Caco-2 (cell line): ENCODE results near the gene EXOC7. TPM values are rescaled to one million over a fixed set of nuclear protein-coding genes. Genes with fewer than 3 reads are reported as not detected.
A peak's percentile ranks its signal among the peaks of the same experiment; 100 is the strongest.

ENCODE experiments used
- BruUV-seq: library from RNA; stranded (reverse); fragments of 400-500 nt; replicated peaks from 2 replicates; lab custom pipeline; 2021; lab: Mats Ljungman, UMichigan
- CTCF ChIA-PET: fragments of 300-600 bp; sonication (Branson Sonifier 250); formaldehyde crosslinking; loops from one replicate; lab custom pipeline; 2022; ENCODE audit warnings: antibody characterized with exemption; lab: Charles Lee
- POLR2A ChIA-PET: fragments of 300-600 bp; sonication (Branson Sonifier 250); formaldehyde crosslinking; loops from one replicate; lab custom pipeline; 2022; ENCODE audit warnings: antibody characterized with exemption; lab: Charles Lee
- DNase-seq, 2 experiments: peaks; one replicate each; pipeline versions ENCODE4 v3.0.0 to v3.0.0-alpha.2; 2020 to 2022
- H3K27me3 ChIP-seq: replicated peaks from 2 replicates; pipeline ENCODE4 v1.6.0; 2011; ENCODE audit warnings: low read length; ENCODE audit not compliant: control insufficient read depth, insufficient read depth
- H3K36me3 ChIP-seq: 2 replicates; pipeline ENCODE4 v1.5.1; 2011; ENCODE audit warnings: low read length; ENCODE audit not compliant: control insufficient read depth, insufficient read depth
- H3K4me1 ChIP-seq: fragments of 250-450 bp; sonication (Bioruptor Pico); 2 replicates; pipeline ENCODE4 v1.5.1; 2020; ENCODE audit warnings: mild to moderate bottlenecking
- H3K4me3 ChIP-seq: 2 replicates; pipeline ENCODE4 v1.5.1; 2011; ENCODE audit warnings: low read depth, mild to moderate bottlenecking, control low read depth, low read length
- H3K9me3 ChIP-seq: fragments of 250-450 bp; sonication (Bioruptor Pico); 2 replicates; pipeline ENCODE4 v1.5.1; 2020; ENCODE audit warnings: mild to moderate bottlenecking, moderate library complexity
- H3K27ac Mint-ChIP-seq: one replicate; pipeline ENCODE4 v1.8.0; 2022; ENCODE audit warnings: mixed read lengths; ENCODE audit not compliant: unreplicated experiment
- H3K27me3 Mint-ChIP-seq: one replicate; pipeline ENCODE4 v1.8.0; 2022; ENCODE audit warnings: mixed read lengths; ENCODE audit not compliant: insufficient read depth, unreplicated experiment
- H3K36me3 Mint-ChIP-seq: one replicate; pipeline ENCODE4 v1.8.0; 2022; ENCODE audit warnings: mild to moderate bottlenecking, mixed read lengths; ENCODE audit not compliant: insufficient read depth, unreplicated experiment
- H3K4me1 Mint-ChIP-seq: one replicate; pipeline ENCODE4 v1.8.0; 2022; ENCODE audit warnings: low read depth, mixed read lengths; ENCODE audit not compliant: unreplicated experiment
- H3K4me3 Mint-ChIP-seq: one replicate; pipeline ENCODE4 v1.8.0; 2022; ENCODE audit warnings: mild to moderate bottlenecking, moderate library complexity, mixed read lengths; ENCODE audit not compliant: unreplicated experiment
- H3K9me3 Mint-ChIP-seq: one replicate; pipeline ENCODE4 v1.8.0; 2022; ENCODE audit warnings: mixed read lengths; ENCODE audit not compliant: unreplicated experiment
- intact Hi-C: fragments of 100-400 bp; cut with micrococcal nuclease; formaldehyde crosslinking; loops from one replicate; pipeline ENCODE4 v1.10.0; 2022; ENCODE audit not compliant: unreplicated experiment
- total RNA-seq: library from RNA; stranded (reverse); gene quantifications from 2 replicates; pipeline ENCODE4 v1.2.3, GENCODE V29; 2022
- TF ChIP-seq, protein P1 (sequence below), 2 experiments: fragments of 200-600 bp in 1 of 2; IDR thresholded peaks; 1 replicate in 1 of 2; 2 replicates in 1 of 2; pipeline versions ENCODE4 v1.5.1 to v1.8.0; 2011 to 2022; ENCODE audit warnings: antibody characterized with exemption in 1 of 2, control low read depth in 1 of 2, inconsistent platforms in 1 of 2, low read depth in 1 of 2, low read length in 1 of 2, mild to moderate bottlenecking in 1 of 2, moderate library complexity in 1 of 2; ENCODE audit not compliant: insufficient read depth in 1 of 2, severe bottlenecking in 1 of 2, unreplicated experiment in 1 of 2

The EXOC7 gene
- total RNA-seq, 1 experiment from 2014 or later = 205 TPM

DNA sequence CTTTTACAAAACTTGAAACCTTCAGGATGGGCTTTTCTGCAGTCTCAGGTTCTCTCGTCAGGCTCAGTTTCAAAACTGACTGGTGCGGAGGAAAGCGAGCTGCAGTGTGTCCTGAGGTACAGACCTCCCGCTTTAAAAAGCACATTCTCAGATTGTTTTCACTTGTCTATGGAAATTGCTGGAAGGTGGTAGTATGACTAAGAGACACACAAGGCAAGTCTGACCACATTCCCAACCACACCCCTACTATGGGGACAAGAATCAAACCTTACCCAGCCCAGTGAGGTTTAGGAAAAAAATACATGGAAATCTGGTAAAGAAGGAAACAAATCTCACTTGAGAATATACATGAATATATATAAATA, 49.5 kb downstream of the EXOC7 start:
- no peaks in the 10 kb centered on the region for H3K27me3 ChIP-seq
- BruUV-seq = no TSS peak
- peaks cover 15% of the 10 kb centered on the region for H3K4me1 ChIP-seq
- Mint-ChIP-seq H3K4me1 (peaks cover 9% of the 10 kb centered on the region), H3K27me3 (no peaks in the 10 kb centered on the region), H3K36me3 (peaks cover 95% of the 10 kb centered on the region), H3K27ac (peak overlapping the region; percentile 81), H3K9me3 (no peaks in the 10 kb centered on the region), H3K4me3 (peak overlapping the region; percentile 13)
- no peak overlapping the region for H3K4me3 ChIP-seq
- TF ChIP-seq, protein P1, sequence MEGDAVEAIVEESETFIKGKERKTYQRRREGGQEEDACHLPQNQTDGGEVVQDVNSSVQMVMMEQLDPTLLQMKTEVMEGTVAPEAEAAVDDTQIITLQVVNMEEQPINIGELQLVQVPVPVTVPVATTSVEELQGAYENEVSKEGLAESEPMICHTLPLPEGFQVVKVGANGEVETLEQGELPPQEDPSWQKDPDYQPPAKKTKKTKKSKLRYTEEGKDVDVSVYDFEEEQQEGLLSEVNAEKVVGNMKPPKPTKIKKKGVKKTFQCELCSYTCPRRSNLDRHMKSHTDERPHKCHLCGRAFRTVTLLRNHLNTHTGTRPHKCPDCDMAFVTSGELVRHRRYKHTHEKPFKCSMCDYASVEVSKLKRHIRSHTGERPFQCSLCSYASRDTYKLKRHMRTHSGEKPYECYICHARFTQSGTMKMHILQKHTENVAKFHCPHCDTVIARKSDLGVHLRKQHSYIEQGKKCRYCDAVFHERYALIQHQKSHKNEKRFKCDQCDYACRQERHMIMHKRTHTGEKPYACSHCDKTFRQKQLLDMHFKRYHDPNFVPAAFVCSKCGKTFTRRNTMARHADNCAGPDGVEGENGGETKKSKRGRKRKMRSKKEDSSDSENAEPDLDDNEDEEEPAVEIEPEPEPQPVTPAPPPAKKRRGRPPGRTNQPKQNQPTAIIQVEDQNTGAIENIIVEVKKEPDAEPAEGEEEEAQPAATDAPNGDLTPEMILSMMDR (IDR thresholded peaks at IDR 0.05; ENCODE audit: insufficient read depth in 1 of 2, low read depth in 1 of 2, low read length in 1 of 2, severe bottlenecking in 1 of 2, unreplicated experiment in 1 of 2) = no peak
- intact Hi-C loops = no loop called here
- ChIA-PET CTCF (interaction anchor here (1.6 to 1.8 kb wide), 2 partner anchors 40 to 79 kb away, joined by 4 to 5 read pairs; no protein-coding TSS in a partner anchor), POLR2A (no interaction called here)
- DNase-seq = peak in 1 of 2 experiments; percentile 43
- H3K9me3 ChIP-seq = no peaks in the 10 kb centered on the region
- H3K36me3 ChIP-seq = peaks cover 5% of the 10 kb centered on the region

DNA sequence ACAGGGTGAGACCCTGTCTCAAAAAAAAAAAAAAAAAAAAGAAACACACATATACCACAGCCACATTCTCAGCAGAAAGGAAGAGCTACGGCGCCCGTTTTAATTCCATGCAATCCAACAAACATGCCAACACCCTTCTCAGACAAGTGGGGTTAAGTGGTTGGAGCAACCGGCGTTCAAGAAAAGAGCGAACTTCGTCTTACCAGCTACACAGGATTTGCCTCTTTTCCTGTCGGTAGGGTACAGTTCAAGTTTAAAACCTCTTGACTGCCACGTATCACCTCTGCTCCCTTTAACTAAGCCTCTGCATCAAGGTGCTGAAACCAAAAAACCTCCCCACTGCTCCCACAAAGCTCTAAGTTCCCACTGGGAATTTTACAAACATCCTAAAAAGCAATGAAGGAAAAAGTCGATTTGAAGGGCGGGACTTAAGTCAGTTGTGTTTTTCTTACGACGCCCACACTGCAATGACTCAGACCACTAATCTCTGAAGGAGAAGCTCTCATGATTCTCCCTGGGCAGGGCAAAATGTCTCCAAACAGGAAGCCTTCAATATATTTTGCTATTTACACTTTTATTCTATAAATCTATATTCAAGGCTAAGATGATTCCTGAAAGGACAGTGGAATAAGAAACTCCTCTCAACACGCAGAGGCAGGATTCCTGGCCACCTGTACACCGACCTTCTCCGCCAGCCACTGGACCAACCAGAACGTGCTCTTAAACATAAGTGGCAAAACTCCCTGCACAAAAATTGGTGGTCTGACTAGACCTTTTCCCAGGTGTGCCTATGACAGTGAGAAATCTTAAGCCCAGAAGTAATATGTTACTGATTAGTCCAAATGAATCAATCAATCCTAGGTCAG, 50.1 kb downstream of the EXOC7 start:
- H3K4me1 ChIP-seq = peaks cover 15% of the 10 kb centered on the region
- Mint-ChIP-seq H3K27ac (peak overlapping the region; percentile 81), H3K36me3 (peaks cover 95% of the 10 kb centered on the region), H3K9me3 (no peaks in the 10 kb centered on the region), H3K4me3 (peak overlapping the region; percentile 13), H3K4me1 (peaks cover 9% of the 10 kb centered on the region), H3K27me3 (no peaks in the 10 kb centered on the region)
- peaks cover 5% of the 10 kb centered on the region for H3K36me3 ChIP-seq
- intact Hi-C loops = no loop called here
- no peak for DNase-seq
- TF ChIP-seq, protein P1 (IDR thresholded peaks at IDR 0.05; ENCODE audit: insufficient read depth in 1 of 2, low read depth in 1 of 2, low read length in 1 of 2, severe bottlenecking in 1 of 2, unreplicated experiment in 1 of 2) = no peak
- no peak overlapping the region for H3K4me3 ChIP-seq
- BruUV-seq = no TSS peak
- H3K9me3 ChIP-seq = no peaks in the 10 kb centered on the region
- POLR2A ChIA-PET = interaction anchor here (0.6 kb wide), 1 partner anchor 453 kb away, joined by 3 read pairs; no protein-coding TSS in a partner anchor
- H3K27me3 ChIP-seq = no peaks in the 10 kb centered on the region
- CTCF ChIA-PET = interaction anchor here (1.6 to 1.8 kb wide), 2 partner anchors 40 to 79 kb away, joined by 4 to 5 read pairs; no protein-coding TSS in a partner anchor

DNA sequence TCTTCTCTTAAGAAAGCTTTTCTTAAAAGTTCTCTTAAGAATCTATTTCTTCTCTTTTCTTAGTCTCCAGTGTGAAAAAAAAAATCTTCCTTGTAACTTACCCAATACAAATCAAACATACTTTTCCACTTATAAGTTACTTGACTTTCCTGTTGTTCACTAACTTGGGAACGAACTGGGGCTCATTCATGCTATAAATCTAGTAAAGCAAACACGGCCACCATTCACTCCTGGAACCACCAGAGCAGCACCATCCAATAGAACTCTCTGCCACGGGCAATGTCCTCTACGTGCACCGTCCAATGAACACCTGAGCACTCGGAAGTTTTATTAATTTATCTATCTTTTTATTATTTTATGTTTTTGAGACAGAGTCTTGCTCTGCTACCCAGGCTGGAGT, 52.0 kb downstream of the EXOC7 start:
- peaks cover 4% of the 10 kb centered on the region for H3K36me3 ChIP-seq
- CTCF ChIA-PET = no interaction called here
- intact Hi-C loops = no loop called here

More for the DNA sequence above, 52.0 kb downstream of the EXOC7 start:
- no peak for DNase-seq
- Mint-ChIP-seq H3K4me1 (peaks cover 9% of the 10 kb centered on the region), H3K4me3 (no peak overlapping the region), H3K9me3 (no peaks in the 10 kb centered on the region), H3K36me3 (peaks cover 89% of the 10 kb centered on the region), H3K27ac (no peak overlapping the region), H3K27me3 (no peaks in the 10 kb centered on the region)
- no peaks in the 10 kb centered on the region for H3K27me3 ChIP-seq
- peaks cover 15% of the 10 kb centered on the region for H3K4me1 ChIP-seq
- no peak overlapping the region for H3K4me3 ChIP-seq
- no TSS peak for BruUV-seq
- H3K9me3 ChIP-seq = no peaks in the 10 kb centered on the region
- TF ChIP-seq, protein P1 (IDR thresholded peaks at IDR 0.05; ENCODE audit: insufficient read depth in 1 of 2, low read depth in 1 of 2, low read length in 1 of 2, severe bottlenecking in 1 of 2, unreplicated experiment in 1 of 2) = no peak
- POLR2A ChIA-PET = no interaction called here
